K562 (cell line): ENCODE measurements around the gene CEP72. TPM values are rescaled to one million over a fixed set of nuclear protein-coding genes. Genes with fewer than 3 reads are reported as not detected.

Experiments
- ATAC-seq: fragments of 200-7000 bp; cut with Tn5 transposase; 3 replicates; pipeline ENCODE4 v1.9.1; 2020; ENCODE audit warnings: moderate library complexity
- BruUV-seq: library from RNA; stranded (reverse); fragments of 400-500 nt; replicated peaks from 2 replicates; lab custom pipeline; 2021; lab: Mats Ljungman, UMichigan
- CTCF ChIA-PET: fragments of 300-600 bp; formaldehyde crosslinking; extraction: SDS; loops from one replicate; lab custom pipeline; 2021; ENCODE audit warnings: low intra/inter-chr PET ratio; lab: Yijun Ruan, JAX
- POLR2A ChIA-PET: fragments of 300-600, 350-650 bp; sonication (Branson Sonifier 250); formaldehyde crosslinking; extraction: SDS; loops from one replicate; lab custom pipeline; 2021; ENCODE audit warnings: antibody characterized with exemption, inconsistent platforms; lab: Yijun Ruan, JAX
- DNase-seq, 4 experiments: peaks; one replicate each; pipeline versions ENCODE4 v3.0.0 to v3.0.0-alpha.2; 2011 to 2018; ENCODE audit warnings: low spot score in 3 of 4, mixed read lengths in 3 of 4; ENCODE audit errors: extremely low read depth in 1 of 4
- FAIRE-seq: peaks from 2 replicates; lab custom pipeline; 2011; peaks lifted over from hg19 to GRCh38; lab: Jason Lieb, UNC
- H2AFZ ChIP-seq: 2 replicates; pipeline ENCODE4 v1.6.0; 2011; ENCODE audit warnings: low read depth, low read length, control low read depth, inconsistent platforms
- H3K27ac ChIP-seq: fragments of 200-600 bp; 3 replicates; pipeline ENCODE4 v1.8.0; 2011; ENCODE audit warnings: low read depth, mild to moderate bottlenecking, control low read depth, inconsistent platforms, low read length, moderate library complexity, mixed read lengths; ENCODE audit errors: extremely low read depth
- H3K27me3 ChIP-seq, 2 experiments: fragments of 300-600 bp in 1 of 2; 2 replicates in 1 of 2; 3 replicates in 1 of 2; pipeline versions ENCODE4 v1.6.0 to v1.8.0; 2011; ENCODE audit warnings: inconsistent platforms in 2 of 2, low read length in 2 of 2, mild to moderate bottlenecking in 1 of 2, mixed read lengths in 1 of 2, moderate library complexity in 1 of 2; ENCODE audit not compliant: control insufficient read depth in 2 of 2, insufficient read depth in 2 of 2
- H3K36me3 ChIP-seq: fragments of 300-600 bp; 3 replicates; pipeline ENCODE4 v1.8.0; 2011; ENCODE audit warnings: mild to moderate bottlenecking, low read length, inconsistent platforms; ENCODE audit not compliant: control insufficient read depth, insufficient read depth
- H3K4me1 ChIP-seq, 2 experiments: fragments of 200-600 bp in 1 of 2; replicated peaks in 1 of 2; 2 replicates in 1 of 2; 3 replicates in 1 of 2; pipeline versions ENCODE4 v1.5.1 to v1.8.0; 2011; ENCODE audit warnings: inconsistent platforms in 2 of 2, low read length in 2 of 2, mild to moderate bottlenecking in 1 of 2, mixed read lengths in 1 of 2, moderate library complexity in 1 of 2; ENCODE audit not compliant: control insufficient read depth in 2 of 2, insufficient read depth in 2 of 2
- H3K4me2 ChIP-seq: 2 replicates; pipeline ENCODE4 v1.6.1; 2011; ENCODE audit warnings: low read length, control low read depth, inconsistent platforms, mixed read lengths; ENCODE audit not compliant: insufficient read depth
- H3K4me3 ChIP-seq: fragments of 200-600 bp; sonication (generic), shearing (Covaris generic); 2 replicates; pipeline ENCODE4 v1.5.1; 2016; ENCODE audit warnings: control low read depth, inconsistent platforms
- H3K79me2 ChIP-seq: fragments of 200-600 bp; 3 replicates; pipeline ENCODE4 v1.8.0; 2011; ENCODE audit warnings: low read length, inconsistent platforms; ENCODE audit not compliant: control insufficient read depth, insufficient read depth
- H3K9ac ChIP-seq, 2 experiments: 2 replicates each; pipeline versions ENCODE4 v1.6.0 to v1.6.1; 2011; ENCODE audit warnings: low read depth in 2 of 2, low read length in 2 of 2, control low read depth in 1 of 2, inconsistent platforms in 1 of 2, mild to moderate bottlenecking in 1 of 2, mixed read lengths in 1 of 2; ENCODE audit not compliant: insufficient read depth in 1 of 2
- H3K9me1 ChIP-seq: one replicate; pipeline ENCODE4 v1.6.0; 2011; ENCODE audit warnings: inconsistent platforms, mild to moderate bottlenecking, low read length, moderate library complexity; ENCODE audit not compliant: control insufficient read depth, insufficient read depth
- H3K9me3 ChIP-seq: replicated peaks from 2 replicates; pipeline ENCODE4 v1.5.1; 2011; ENCODE audit warnings: low read depth, low read length, inconsistent platforms; ENCODE audit not compliant: control insufficient read depth, insufficient read depth
- H4K20me1 ChIP-seq: replicated peaks from 2 replicates; pipeline ENCODE4 v1.6.1; 2011; ENCODE audit warnings: low read length, inconsistent platforms, mixed read lengths; ENCODE audit not compliant: control insufficient read depth, insufficient read depth
- BRD9 ChIP-seq: fragments of 450-650 bp; IDR thresholded peaks from 2 replicates; pipeline ENCODE4 v1.6.1; 2018; ENCODE audit warnings: low read depth; ENCODE audit not compliant: partially characterized antibody
- CHAMP1 ChIP-seq: fragments of 450-650 bp; IDR thresholded peaks from 2 replicates; pipeline ENCODE4 v1.6.1; 2016; ENCODE audit warnings: mild to moderate bottlenecking
- COPS2 ChIP-seq: fragments of 450-650 bp; conservative IDR thresholded peaks from 2 replicates; pipeline ENCODE4 v1.6.1; 2016; ENCODE audit warnings: mild to moderate bottlenecking, moderate library complexity
- FOS ChIP-seq: IDR thresholded peaks from 3 replicates; pipeline ENCODE4 v1.6.1; 2011; ENCODE audit not compliant: insufficient read length; ENCODE audit errors: extremely low read depth
- FOXP1 ChIP-seq: sonication (generic); formaldehyde crosslinking; IDR thresholded peaks from 2 replicates; pipeline ENCODE4 v1.8.0; 2022; ENCODE audit warnings: mild to moderate bottlenecking, missing genetic modification reagents
- HLTF ChIP-seq: fragments of 450-650 bp; IDR thresholded peaks from 2 replicates; pipeline ENCODE4 v1.6.1; 2016
- NCOA1 ChIP-seq: fragments of 450-650 bp; IDR thresholded peaks from 2 replicates; pipeline ENCODE4 v1.6.1; 2016; ENCODE audit warnings: low read depth
- NCOR1 ChIP-seq: fragments of 450-650 bp; IDR thresholded peaks from 2 replicates; pipeline ENCODE4 v1.6.1; 2016; ENCODE audit warnings: mild to moderate bottlenecking, moderate library complexity
- RFX1 ChIP-seq: fragments of 450-650 bp; IDR thresholded peaks from 2 replicates; pipeline ENCODE4 v1.6.1; 2016; ENCODE audit warnings: mild to moderate bottlenecking, moderate library complexity
- SAFB2 ChIP-seq: fragments of 200-400 bp; formaldehyde crosslinking; IDR thresholded peaks from 2 replicates; pipeline ENCODE4 v1.6.1; 2018; ENCODE audit warnings: borderline replicate concordance, low read length, low read depth, moderate library complexity; ENCODE audit not compliant: severe bottlenecking
- SAP30 ChIP-seq: fragments of 200-600 bp; sonication (generic); IDR thresholded peaks from 2 replicates; pipeline ENCODE4 v1.6.1; 2012; ENCODE audit warnings: borderline replicate concordance, low read depth, mild to moderate bottlenecking, moderate library complexity, low read length, control low read depth, inconsistent platforms; ENCODE audit not compliant: insufficient read depth, poor library complexity, severe bottlenecking
- SMAD1 ChIP-seq: fragments of 150-350 bp; IDR thresholded peaks from 2 replicates; pipeline ENCODE4 v1.6.1; 2014; ENCODE audit warnings: low read length, low read depth; ENCODE audit not compliant: partially characterized antibody
- SOX6 ChIP-seq: fragments of 450-650 bp; IDR thresholded peaks from 2 replicates; pipeline ENCODE4 v1.6.1; 2014; ENCODE audit warnings: mild to moderate bottlenecking
- STAT6 ChIP-seq: sonication (generic); formaldehyde crosslinking; IDR thresholded peaks from 2 replicates; pipeline ENCODE4 v1.8.1; 2023; ENCODE audit warnings: mild to moderate bottlenecking, missing genetic modification reagents
- TCF3 ChIP-seq: sonication (generic); formaldehyde crosslinking; IDR thresholded peaks from 2 replicates; pipeline ENCODE4 v1.4.0; 2020; ENCODE audit warnings: mild to moderate bottlenecking, missing genetic modification reagents
- ZNF253 ChIP-seq: fragments of 250-450 bp; sonication (Bioruptor Pico); conservative IDR thresholded peaks from 2 replicates; pipeline ENCODE4 v1.6.1; 2021; ENCODE audit warnings: mild to moderate bottlenecking
- ZNF551 ChIP-seq: fragments of 250-450 bp; sonication (Bioruptor Pico); IDR thresholded peaks from 2 replicates; pipeline ENCODE4 v1.5.0; 2021; ENCODE audit warnings: mild to moderate bottlenecking, moderate library complexity
- ZNF780A ChIP-seq: fragments of 250-450 bp; sonication (Bioruptor Pico); IDR thresholded peaks from 2 replicates; pipeline ENCODE4 v1.5.0; 2021; ENCODE audit warnings: mild to moderate bottlenecking
- WGBS: fragments of 100-300 bp; shearing (Covaris generic); methylation state at CpG from one replicate; pipeline ENCODE4 v1.1.6; 2016; ENCODE audit warnings: low coverage, mixed read lengths; ENCODE audit not compliant: insufficient coverage; ENCODE audit errors: missing lambda C conversion rate; 5-methylcytosine and 5-hydroxymethylcytosine counted together
- in situ Hi-C: fragments of 300-500 bp; cut with MboI; formaldehyde crosslinking; loops from 4 replicates; pipeline ENCODE4 v1.15.0; 2018; ENCODE audit warnings: inconsistent platforms, mixed read lengths
- intact Hi-C: fragments of 100-400 bp; cut with micrococcal nuclease; formaldehyde crosslinking; loops from 2 replicates; pipeline ENCODE4 v1.14.2; 2022
- polyA plus RNA-seq, 8 experiments: library from polyadenylated mRNA; depleted of rRNA in 4 of 8; stranded (reverse) in 5 of 8; unstranded in 3 of 8; fragments of >200 nt; fragmentation: Nextera tagmentation in 2 of 8; fragmentation: Illumina TruSeq in 1 of 8; extraction: Ambion mirVana in 2 of 8; extraction: Trizol in 1 of 8; gene quantifications; 2 replicates each; pipeline versions ENCODE4 v1.2.1 to v1.2.3, GENCODE V29; 2011 to 2014; ENCODE audit warnings: inconsistent platforms in 1 of 8, missing spikeins in 1 of 8
- total RNA-seq, 7 experiments: library from RNA; depleted of rRNA in 6 of 7; stranded (reverse); fragments of >200 nt in 6 of 7; fragmentation: Illumina TruSeq in 2 of 7; extraction: Trizol in 2 of 7; gene quantifications; 2 replicates each; pipeline versions ENCODE4 v1.2.1 to v1.2.3, GENCODE V29; 2011 to 2021; ENCODE audit warnings: low replicate concordance in 1 of 7

Gene CEP72
- total and polyA plus RNA-seq, 9 of the 15 experiments (the other 6 are each of a cell fraction or from before 2014, with no cell fraction given) = 0.89 to 38.1 (median 14.2) TPM

GRCh38 chr5:657570-657969 is 45.4 kb downstream of the CEP72 start:
- Histone ChIP-seq H3K27me3 (no peaks in the 10 kb centered on the region), H3K9ac (peak overlapping the region in 1 of 2 experiments; percentile 63; a peak in 2 of 4 replicates), H3K4me3 (no peak overlapping the region), H3K9me3 (peaks cover 14% of the 10 kb centered on the region), H3K79me2 (no peaks in the 10 kb centered on the region; the same call in 1 of the 3 replicates), H3K4me1 (peaks cover 12 to 13% of the 10 kb centered on the region in 2 experiments; a peak in 4 of 5 replicates), H3K36me3 (peaks cover 90% of the 10 kb centered on the region), H2AFZ (peak overlapping the region; percentile 36; the same call in 1 of the 2 replicates), H3K27ac (peak overlapping the region; percentile 90), H4K20me1 (no peaks in the 10 kb centered on the region), H3K4me2 (peak overlapping the region; percentile 45), H3K9me1 (no peaks in the 10 kb centered on the region)
- intact Hi-C loops = no loop called here
- BruUV-seq = no TSS peak
- CTCF ChIA-PET = interaction anchor here (0.7 kb wide), 1 partner anchor 1066 kb away, joined by 3 read pairs; no protein-coding TSS in a partner anchor
- POLR2A ChIA-PET = interaction anchor here (1.0 to 2.0 kb wide), 3 partner anchors 12 to 292 kb away, joined by 3 to 6 read pairs (median 3); no protein-coding TSS in a partner anchor
- FAIRE-seq (peak; percentile 99), DNase-seq (peak; percentile 86 to 91 (median 88)), ATAC-seq (peak; percentile 92)
- WGBS = 22% methylated on average over 6 of the region's 6 CpGs
- in situ Hi-C loops = loop anchor here (5.0 kb wide), 1 partner anchor 45 kb away; the partner anchor contains the start of gene CEP72
- TF ChIP-seq FOXP1 (CRISPR knock-in tag) = no peak; the same call in 1 of the 2 replicates
- peak; percentile 65; the same call in 1 of the 2 replicates for TF ChIP-seq SOX6
- TF ChIP-seq BRD9 = peak; percentile 27
- peak; percentile 94 for TF ChIP-seq NCOR1
- no peak for TF ChIP-seq COPS2
- TF ChIP-seq CHAMP1 = no peak
- TF ChIP-seq TCF3 (CRISPR knock-in tag) = peak; percentile 98
- TF ChIP-seq SAP30 = no peak
- peak; percentile 74; the same call in 1 of the 2 replicates for TF ChIP-seq NCOA1
- TF ChIP-seq RFX1 = no peak
- TF ChIP-seq ZNF780A (CRISPR knock-in tag) = no peak
- TF ChIP-seq ZNF551 (CRISPR knock-in tag) = no peak
- TF ChIP-seq HLTF = no peak
- TF ChIP-seq STAT6 (CRISPR knock-in tag) = no peak
- TF ChIP-seq FOS = no peak
- no peak for TF ChIP-seq ZNF253
- TF ChIP-seq SAFB2 = no peak
- no peak for TF ChIP-seq SMAD1
